CD4-positive, alpha-beta memory T cell (primary cell): ENCODE results near the gene DTX3L. TPM values are rescaled to one million over a fixed set of nuclear protein-coding genes. Genes with fewer than 3 reads are reported as not detected.
"Not testable (repeated sequence)": the region's sequence is repeated elsewhere in the genome, so short reads cannot be mapped to it uniquely, and the experiment has no call there.

Experiments
- CTCF ChIA-PET: fragments of 350-600 bp; sonication (Branson Sonifier 250); formaldehyde crosslinking; loops from one replicate; lab custom pipeline; 2021; ENCODE audit warnings: inconsistent platforms; ENCODE audit not compliant: partially characterized antibody; lab: Charles Lee
- POLR2A ChIA-PET: fragments of 350-600 bp; sonication (Branson Sonifier 250); formaldehyde crosslinking; loops from one replicate; lab custom pipeline; 2021; ENCODE audit not compliant: partially characterized antibody; lab: Charles Lee
- DNase-seq, 5 donors: peaks; one replicate each; pipeline versions ENCODE4 v3.0.0 to v3.0.0-alpha.2; 2020 to 2022; ENCODE audit warnings: mixed read lengths in 1 of 5
- H3K27ac ChIP-seq: one replicate; pipeline ENCODE4 v1.7.0; 2013; ENCODE audit warnings: low read depth, low read length
- H3K27me3 ChIP-seq: 2 replicates; pipeline ENCODE4 v1.7.0; 2013; ENCODE audit warnings: mild to moderate bottlenecking, low read length, moderate library complexity; ENCODE audit not compliant: insufficient read depth
- H3K36me3 ChIP-seq: 2 replicates; pipeline ENCODE4 v1.7.0; 2013; ENCODE audit warnings: mild to moderate bottlenecking, low read length, moderate library complexity; ENCODE audit not compliant: insufficient read depth
- H3K4me1 ChIP-seq: 2 replicates; pipeline ENCODE4 v1.7.0; 2013; ENCODE audit warnings: mild to moderate bottlenecking, low read length, moderate library complexity; ENCODE audit not compliant: insufficient read depth
- H3K4me3 ChIP-seq, 2 donors: one replicate each; pipeline ENCODE4 v1.7.0; 2013; ENCODE audit warnings: low read length in 2 of 2, mild to moderate bottlenecking in 1 of 2
- H3K9me3 ChIP-seq, 2 donors: one replicate each; pipeline ENCODE4 v1.7.0; 2013; ENCODE audit warnings: low read length in 2 of 2, control low read depth in 1 of 2; ENCODE audit not compliant: control insufficient read depth in 1 of 2
- H3K27ac Mint-ChIP-seq, 7 donors: one replicate each; pipeline ENCODE4 v1.8.0; 2020 to 2021; ENCODE audit warnings: mixed read lengths in 7 of 7, mild to moderate bottlenecking in 6 of 7, inconsistent platforms in 3 of 7, moderate library complexity in 3 of 7
- H3K27me3 Mint-ChIP-seq, 2 donors: one replicate each; pipeline ENCODE4 v1.8.0; 2020 to 2021; ENCODE audit warnings: mixed read lengths in 2 of 2
- H3K36me3 Mint-ChIP-seq, 2 donors: one replicate each; pipeline ENCODE4 v1.8.0; 2020 to 2021; ENCODE audit warnings: mixed read lengths in 2 of 2, inconsistent platforms in 1 of 2, mild to moderate bottlenecking in 1 of 2
- H3K4me1 Mint-ChIP-seq, 4 donors: one replicate each; pipeline ENCODE4 v1.8.0; 2020 to 2021; ENCODE audit warnings: mixed read lengths in 4 of 4, mild to moderate bottlenecking in 1 of 4
- H3K4me3 Mint-ChIP-seq, 8 donors: one replicate each; pipeline ENCODE4 v1.8.0; 2020 to 2021; ENCODE audit warnings: mixed read lengths in 8 of 8, mild to moderate bottlenecking in 7 of 8, moderate library complexity in 6 of 8, inconsistent platforms in 3 of 8
- H3K9me3 Mint-ChIP-seq, 8 donors: one replicate each; pipeline ENCODE4 v1.8.0; 2020 to 2021; ENCODE audit warnings: mixed read lengths in 8 of 8, mild to moderate bottlenecking in 5 of 8, inconsistent platforms in 3 of 8, moderate library complexity in 1 of 8
- intact Hi-C: fragments of 100-400 bp; cut with micrococcal nuclease; formaldehyde crosslinking; loops from one replicate; pipeline ENCODE4 v1.15.1; 2023
- polyA plus RNA-seq, 2 donors: library from polyadenylated mRNA; unstranded; fragments of 300-500 nt; fragmentation: Illumina TruSeq; gene quantifications; one replicate each; pipeline ENCODE4 v1.2.3, GENCODE V29; 2021
- total RNA-seq, 2 experiments: library from RNA; stranded (reverse); gene quantifications; one replicate each; pipeline ENCODE4 v1.2.3, GENCODE V29; 2021

The DTX3L gene
- total and polyA plus RNA-seq, 4 experiments from 2014 or later = 14.8 to 51.0 (median 41.8) TPM

DNA sequence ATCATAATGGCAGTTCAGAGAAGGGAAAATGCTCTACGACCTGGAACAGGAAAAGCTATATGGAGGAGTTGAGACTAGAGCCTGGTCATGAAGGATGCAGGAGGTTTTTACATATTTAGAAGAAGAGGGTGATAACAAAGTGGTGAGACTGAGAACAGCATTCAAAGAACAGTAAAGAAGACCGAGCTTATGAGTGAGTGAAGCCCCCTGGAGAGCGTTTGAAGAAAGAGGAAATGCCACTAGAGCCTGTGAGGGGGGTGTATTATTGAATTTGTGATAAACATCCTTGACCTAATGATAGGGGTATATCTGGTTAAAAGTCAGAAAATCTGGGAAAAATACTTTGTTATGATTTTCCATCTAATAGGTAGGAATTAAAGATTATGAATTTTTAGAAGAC is 4.2 kb upstream of the DTX3L start:
- peak overlapping the region in 1 of 8 donors; percentile 20 for H3K4me3 Mint-ChIP-seq
- Histone ChIP-seq H3K4me1 (peaks cover 29% of the 10 kb centered on the region), H3K27me3 (no peaks in the 10 kb centered on the region), H3K36me3 (peaks cover 35% of the 10 kb centered on the region), H3K9me3 (no peaks in the 10 kb centered on the region), H3K4me3 (no peak overlapping the region), H3K27ac (no peak overlapping the region)
- H3K4me1 Mint-ChIP-seq = peaks cover 34 to 49% (median 39%) of the 10 kb centered on the region in 4 donors
- intact Hi-C loops = loop anchor here (1.0 to 2.0 kb wide), 3 partner anchors 119 to 999 kb away; no protein-coding TSS in a partner anchor
- H3K27me3 Mint-ChIP-seq = no peaks in the 10 kb centered on the region
- H3K9me3 Mint-ChIP-seq = no peaks in the 10 kb centered on the region
- POLR2A ChIA-PET = interaction anchor here (0.7 to 2.6 kb wide), 2 partner anchors 117 to 120 kb away, joined by 3 to 30 read pairs; partner anchors contain the start of gene PARP14
- peaks cover 34 to 53% of the 10 kb centered on the region in 2 donors for H3K36me3 Mint-ChIP-seq
- DNase-seq = no peak
- CTCF ChIA-PET = interaction anchor here (0.8 to 15.6 kb wide), 15 partner anchors 12 to 177 kb away, joined by 3 to 369 read pairs (median 5); partner anchors contain the start of genes MIX23, PARP14 and PARP15
- H3K27ac Mint-ChIP-seq = peak overlapping the region in 3 of 7 donors; percentile 5 to 17 (median 13)

DNA sequence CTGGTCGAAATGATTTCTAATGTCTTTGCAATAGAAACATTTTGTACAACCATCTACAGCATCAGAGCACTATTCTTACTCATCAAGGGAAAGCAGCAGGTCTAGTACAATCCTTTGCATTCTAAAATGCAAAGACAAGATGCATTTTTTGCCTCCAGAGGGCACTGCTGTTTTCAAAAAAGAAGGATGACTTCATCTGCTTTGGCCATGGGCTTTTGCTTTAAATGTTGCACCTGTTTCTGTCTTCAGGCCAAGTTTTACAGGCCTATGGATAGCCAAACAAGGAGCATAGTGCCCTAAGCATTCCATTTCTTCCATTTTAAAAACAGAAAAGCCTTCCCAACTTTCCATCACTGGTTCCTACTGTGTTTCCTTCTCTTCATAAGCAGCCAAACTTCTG is 3.5 kb upstream of the DTX3L start:
- Mint-ChIP-seq H3K4me1 (peaks cover 33 to 49% (median 42%) of the 10 kb centered on the region in 4 donors), H3K9me3 (no peaks in the 10 kb centered on the region), H3K36me3 (peaks cover 28 to 51% of the 10 kb centered on the region in 2 donors), H3K4me3 (peak overlapping the region in 5 of 8 donors; percentile 17 to 75 (median 42)), H3K27me3 (no peaks in the 10 kb centered on the region), H3K27ac (peak overlapping the region; percentile 62 to 85 (median 72))
- peak; percentile 60 to 71 (median 63) for DNase-seq
- no peaks in the 10 kb centered on the region for H3K27me3 ChIP-seq
- no peak overlapping the region for H3K4me3 ChIP-seq
- H3K4me1 ChIP-seq = peaks cover 37% of the 10 kb centered on the region
- ChIA-PET CTCF (interaction anchor here (0.8 to 15.6 kb wide), 11 partner anchors 13 to 1014 kb away, joined by 3 to 369 read pairs (median 5); partner anchors contain the start of gene PARP14), POLR2A (interaction anchor here (0.7 to 6.5 kb wide), 3 partner anchors 14 to 119 kb away, joined by 3 to 113 read pairs (median 3); partner anchors contain the start of gene PARP14)
- no peak overlapping the region for H3K27ac ChIP-seq
- H3K9me3 ChIP-seq = no peaks in the 10 kb centered on the region
- peaks cover 28% of the 10 kb centered on the region for H3K36me3 ChIP-seq
- intact Hi-C loops = loop anchor here (1.0 to 2.0 kb wide), 3 partner anchors 119 to 998 kb away; no protein-coding TSS in a partner anchor

DNA sequence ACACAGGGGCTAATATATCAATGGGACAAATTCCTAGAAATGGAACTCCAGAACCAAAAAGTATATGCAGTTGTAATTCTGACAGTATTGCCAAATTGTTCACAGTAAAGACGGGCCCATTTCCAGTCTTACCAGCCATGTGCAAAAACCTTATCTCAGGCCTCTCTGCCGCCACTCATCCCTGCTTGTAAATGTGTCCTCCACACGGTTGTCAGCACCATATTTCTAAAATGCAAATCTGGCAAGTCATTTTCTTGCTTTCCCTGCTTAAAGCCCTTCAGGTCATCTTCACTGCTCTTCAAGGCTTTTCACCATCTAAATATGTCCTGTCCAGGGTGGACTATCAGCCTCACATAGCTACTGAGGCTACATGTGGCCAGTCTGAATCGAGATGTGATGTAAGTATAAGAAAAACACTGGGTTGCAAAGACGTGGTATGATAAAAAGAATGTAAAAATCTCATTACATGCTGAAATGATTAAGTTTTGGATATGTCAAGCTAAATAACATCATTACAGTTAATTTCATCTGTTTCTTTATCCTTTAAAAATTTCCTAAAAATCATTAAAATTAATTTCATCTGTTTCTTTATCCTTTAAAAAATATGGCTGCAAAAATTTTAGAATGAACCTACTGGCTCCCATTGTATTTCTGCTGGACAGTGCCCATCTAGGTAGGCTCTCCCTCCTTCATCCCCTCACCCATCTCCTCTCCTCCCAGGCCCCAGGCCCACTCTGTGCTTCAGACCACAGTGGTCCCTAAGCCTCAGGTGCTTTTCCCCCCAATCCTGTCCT is 1.0 kb upstream of the DTX3L start:
- H3K9me3 ChIP-seq = no peaks in the 10 kb centered on the region
- H3K27me3 Mint-ChIP-seq = no peaks in the 10 kb centered on the region
- H3K36me3 ChIP-seq = peaks cover 23% of the 10 kb centered on the region
- POLR2A ChIA-PET = interaction anchor here (0.8 to 6.5 kb wide), 4 partner anchors 14 to 170 kb away, joined by 3 to 113 read pairs (median 54); partner anchors contain the start of genes PARP14, PARP15 and WDR5B
- H3K27ac ChIP-seq = peak overlapping the region; percentile 95
- H3K36me3 Mint-ChIP-seq = peaks cover 38 to 52% of the 10 kb centered on the region in 2 donors
- H3K27me3 ChIP-seq = no peaks in the 10 kb centered on the region
- H3K4me1 ChIP-seq = peaks cover 59% of the 10 kb centered on the region
- CTCF ChIA-PET = interaction anchor here (2.4 to 15.6 kb wide), 2 partner anchors 16 to 115 kb away, joined by 11 to 369 read pairs; partner anchors contain the start of gene PARP14
- H3K27ac Mint-ChIP-seq = peak overlapping the region; percentile 90 to 99 (median 97)
- H3K4me1 Mint-ChIP-seq = peaks cover 44 to 73% (median 59%) of the 10 kb centered on the region in 4 donors
- no peak for DNase-seq
- peak overlapping the region; percentile 78 to 94 for H3K4me3 ChIP-seq
- peak overlapping the region; percentile 92 to 98 (median 96) for H3K4me3 Mint-ChIP-seq
- intact Hi-C loops = loop anchor here (2.0 kb wide), 1 partner anchor 466 kb away; no protein-coding TSS in a partner anchor
- H3K9me3 Mint-ChIP-seq = no peaks in the 10 kb centered on the region

DNA sequence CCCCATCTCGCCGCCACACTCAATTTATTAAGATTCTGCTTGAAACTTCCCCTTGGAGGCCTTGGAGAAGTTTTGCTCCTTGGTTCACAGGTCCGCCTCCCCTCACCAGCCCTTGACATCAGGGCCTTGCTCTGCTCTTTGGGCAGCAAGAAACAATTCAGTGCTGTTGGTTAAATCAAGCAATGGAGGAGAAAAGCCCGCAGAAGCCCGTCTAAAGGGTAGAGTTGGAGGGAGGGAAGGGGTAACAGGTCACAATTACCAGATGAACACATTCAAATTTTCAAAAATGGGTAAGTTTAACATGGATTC is 467 bp upstream of the DTX3L start:
- Mint-ChIP-seq H3K36me3 (peaks cover 42 to 54% of the 10 kb centered on the region in 2 donors), H3K4me1 (peaks cover 48 to 79% (median 64%) of the 10 kb centered on the region in 4 donors), H3K27me3 (no peaks in the 10 kb centered on the region), H3K9me3 (no peaks in the 10 kb centered on the region), H3K4me3 (peak overlapping the region; percentile 92 to 98 (median 96)), H3K27ac (peak overlapping the region; percentile 90 to 99 (median 97))
- ChIA-PET CTCF (interaction anchor here (1.4 to 15.6 kb wide), 3 partner anchors 13 to 1018 kb away, joined by 3 to 369 read pairs (median 27); partner anchors contain the start of genes PARP14, PARP15 and POLQ), POLR2A (interaction anchor here (0.8 to 6.5 kb wide), 15 partner anchors 13 to 638 kb away, joined by 3 to 113 read pairs (median 6); partner anchors contain the start of genes FAM162A, HSPBAP1, KPNA1 and MIX23)
- peak overlapping the region; percentile 95 for H3K27ac ChIP-seq
- intact Hi-C loops = loop anchor here (1.0 to 2.0 kb wide), 4 partner anchors 14 to 465 kb away; partner anchors contain the start of genes HSPBAP1, PARP15 and WDR5B
- no peaks in the 10 kb centered on the region for H3K9me3 ChIP-seq
- H3K36me3 ChIP-seq = peaks cover 20% of the 10 kb centered on the region
- H3K4me3 ChIP-seq = peak overlapping the region; percentile 78 to 94
- H3K27me3 ChIP-seq = no peaks in the 10 kb centered on the region
- peaks cover 64% of the 10 kb centered on the region for H3K4me1 ChIP-seq
- DNase-seq = no peak

DNA sequence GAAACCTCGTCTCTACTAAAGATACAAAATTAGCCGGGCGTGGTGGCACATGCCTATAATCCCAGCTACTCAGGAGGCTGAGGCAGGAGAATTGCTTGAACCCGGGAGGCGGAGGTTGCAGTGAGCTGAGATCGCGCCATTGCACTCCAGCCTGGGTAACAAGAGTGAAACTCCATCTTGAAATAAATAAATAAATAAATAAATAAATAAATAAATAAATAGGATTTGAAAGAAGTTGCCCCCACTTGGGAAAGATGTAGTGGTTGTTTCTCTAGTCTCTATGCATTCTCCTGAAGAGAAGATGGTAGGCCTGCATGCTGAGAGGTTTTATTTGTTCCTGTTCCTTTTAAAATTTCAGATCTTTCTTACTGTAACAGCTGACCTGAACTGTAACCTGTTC is 4.0 kb downstream of the DTX3L start:
- POLR2A ChIA-PET = interaction anchor here (0.8 to 6.3 kb wide), 3 partner anchors 9 to 819 kb away, joined by 3 to 104 read pairs (median 3); partner anchors contain the start of genes GOLGB1 and PARP15
- Histone ChIP-seq H3K4me1 (peaks cover 64% of the 10 kb centered on the region), H3K36me3 (peaks cover 37% of the 10 kb centered on the region)
- H3K27ac ChIP-seq, H3K27me3 Mint-ChIP-seq, H3K27me3 ChIP-seq, H3K9me3 ChIP-seq, DNase-seq, H3K9me3 Mint-ChIP-seq, H3K4me3 ChIP-seq, intact Hi-C loops: not testable (repeated sequence)
- peak overlapping the region in 4 of 8 donors; percentile 3 to 44 (median 34) for H3K4me3 Mint-ChIP-seq
- peaks cover 56 to 82% of the 10 kb centered on the region in 2 donors for H3K36me3 Mint-ChIP-seq
- H3K4me1 Mint-ChIP-seq = peaks cover 46 to 80% (median 65%) of the 10 kb centered on the region in 4 donors
- peak overlapping the region; percentile 53 to 89 (median 70) for H3K27ac Mint-ChIP-seq
- CTCF ChIA-PET = interaction anchor here (15.6 kb wide), 1 partner anchor 110 kb away, joined by 369 read pairs; the partner anchor contains the start of gene PARP14

DNA sequence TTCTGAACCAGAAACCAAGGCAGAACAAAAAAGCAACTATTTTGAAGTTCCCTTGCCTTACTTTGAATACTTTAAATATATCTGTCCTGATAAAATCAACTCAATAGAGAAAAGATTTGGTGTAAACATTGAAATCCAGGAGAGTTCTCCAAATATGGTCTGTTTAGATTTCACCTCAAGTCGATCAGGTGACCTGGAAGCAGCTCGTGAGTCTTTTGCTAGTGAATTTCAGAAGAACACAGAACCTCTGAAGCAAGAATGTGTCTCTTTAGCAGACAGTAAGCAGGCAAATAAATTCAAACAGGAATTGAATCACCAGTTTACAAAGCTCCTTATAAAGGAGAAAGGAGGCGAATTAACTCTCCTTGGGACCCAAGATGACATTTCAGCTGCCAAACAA is 4.6 kb downstream of the DTX3L start:
- Mint-ChIP-seq H3K27me3 (no peaks in the 10 kb centered on the region), H3K4me1 (peaks cover 46 to 80% (median 64%) of the 10 kb centered on the region in 4 donors), H3K4me3 (peak overlapping the region in 2 of 8 donors; percentile 29 to 48), H3K27ac (peak overlapping the region; percentile 53 to 89 (median 70)), H3K9me3 (no peaks in the 10 kb centered on the region), H3K36me3 (peaks cover 56 to 83% of the 10 kb centered on the region in 2 donors)
- ChIA-PET CTCF (interaction anchor here (0.7 to 15.6 kb wide), 2 partner anchors 10 to 109 kb away, joined by 3 to 369 read pairs; partner anchors contain the start of gene PARP14), POLR2A (interaction anchor here (1.0 to 6.3 kb wide), 2 partner anchors 8 to 111 kb away, joined by 3 to 104 read pairs; partner anchors contain the start of gene PARP15)
- intact Hi-C loops = no loop called here
- Histone ChIP-seq H3K4me3 (no peak overlapping the region), H3K27me3 (no peaks in the 10 kb centered on the region), H3K4me1 (peaks cover 64% of the 10 kb centered on the region), H3K36me3 (peaks cover 37% of the 10 kb centered on the region), H3K27ac (no peak overlapping the region), H3K9me3 (no peaks in the 10 kb centered on the region)
- no peak for DNase-seq
